ENCODE data around the gene C10orf90. TPM values are rescaled to one million over a fixed set of nuclear protein-coding genes. Genes with fewer than 3 reads are reported as not detected.
"Not testable (repeated sequence)": the region's sequence is repeated elsewhere in the genome, so short reads cannot be mapped to it uniquely, and the experiment has no call there.

The C10orf90 gene
- total RNA-seq, 2 experiments from 2014 or later = not detected

- Mint-ChIP-seq H3K36me3 (no peaks in the 10 kb centered on the region), H3K27me3 (no peaks in the 10 kb centered on the region), H3K4me1 (ENCODE audit: low read depth) (no peaks in the 10 kb centered on the region), H3K27ac (no peak overlapping the region), H3K4me3 (no peak overlapping the region), H3K9me3 (peaks cover 5% of the 10 kb centered on the region)
- DNase-seq = no peak
- CTCF ChIA-PET = no interaction called here
- intact Hi-C loops (cut with micrococcal nuclease) = no loop called here
- POLR2A ChIA-PET = no interaction called here
These were observed 105.1 kb downstream of the C10orf90 start for GRCh38 chr10:126565441-126565840.

- Mint-ChIP-seq H3K9me3 (peaks cover 5% of the 10 kb centered on the region), H3K4me3 (no peak overlapping the region), H3K27me3 (no peaks in the 10 kb centered on the region), H3K27ac (no peak overlapping the region), H3K4me1 (ENCODE audit: low read depth) (no peaks in the 10 kb centered on the region), H3K36me3 (no peaks in the 10 kb centered on the region)
- no peak for DNase-seq
- intact Hi-C loops (cut with micrococcal nuclease) = no loop called here
- ChIA-PET POLR2A (no interaction called here), CTCF (no interaction called here)
These were observed 106.1 kb downstream of the C10orf90 start for GRCh38 chr10:126564326-126564888.

- DNase-seq = no peak
- POLR2A ChIA-PET = no interaction called here
- H3K36me3 Mint-ChIP-seq = no peaks in the 10 kb centered on the region
- no peaks in the 10 kb centered on the region for H3K4me1 Mint-ChIP-seq (ENCODE audit: low read depth)
- CTCF ChIA-PET = no interaction called here
- H3K9me3 Mint-ChIP-seq = peaks cover 5% of the 10 kb centered on the region
- no peaks in the 10 kb centered on the region for H3K27me3 Mint-ChIP-seq
- no peak overlapping the region for H3K4me3 Mint-ChIP-seq
- intact Hi-C loops (cut with micrococcal nuclease) = no loop called here
- H3K27ac Mint-ChIP-seq = no peak overlapping the region
These were observed 107.1 kb downstream of the C10orf90 start for GRCh38 chr10:126563361-126563760.

DNA sequence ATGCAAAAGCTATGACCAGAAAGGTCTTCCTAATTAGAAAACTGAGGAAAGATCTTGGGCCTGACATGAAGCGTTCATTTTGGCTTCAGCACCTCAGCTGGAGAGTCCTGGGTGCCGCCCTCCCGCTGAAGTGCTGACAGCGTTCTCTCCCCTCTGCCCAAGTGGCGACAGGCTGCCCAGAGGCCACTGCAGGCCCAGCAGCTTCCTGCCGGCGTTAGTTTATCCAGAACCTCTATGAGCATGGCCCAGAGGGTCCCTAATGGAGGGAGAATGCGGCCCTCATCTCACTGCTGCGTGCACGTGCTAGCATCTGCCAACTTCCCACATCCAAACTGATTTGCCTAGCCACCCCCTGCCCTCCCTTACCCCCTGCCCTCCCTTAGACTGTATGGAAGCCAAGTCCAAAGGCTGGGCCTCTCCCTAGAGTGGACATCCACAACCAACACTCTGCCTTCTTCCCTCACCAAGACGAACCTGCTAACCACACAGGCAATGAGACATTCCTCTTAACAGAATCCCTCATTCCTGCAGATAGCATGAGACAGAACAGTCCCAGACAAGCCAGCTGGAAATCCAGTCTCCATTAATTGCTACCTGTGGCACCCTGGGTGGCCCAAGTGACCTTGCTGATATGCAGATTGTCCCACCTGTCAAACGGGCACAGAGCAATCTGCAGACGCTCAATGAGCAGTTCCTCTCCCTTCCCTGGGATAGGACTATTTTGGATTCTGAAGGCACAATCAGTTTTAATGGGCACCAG lies 108.4 kb downstream of the C10orf90 start:
- intact Hi-C loops (cut with micrococcal nuclease) = no loop called here
- ChIA-PET POLR2A (no interaction called here), CTCF (no interaction called here)
- no peaks in the 10 kb centered on the region for H3K4me1 Mint-ChIP-seq (ENCODE audit: low read depth)
- no peak overlapping the region for H3K4me3 Mint-ChIP-seq
- no peak for DNase-seq
- no peaks in the 10 kb centered on the region for H3K36me3 Mint-ChIP-seq
- H3K27me3 Mint-ChIP-seq = no peaks in the 10 kb centered on the region
- no peak overlapping the region for H3K27ac Mint-ChIP-seq
- H3K9me3 Mint-ChIP-seq = peaks cover 5% of the 10 kb centered on the region

DNA sequence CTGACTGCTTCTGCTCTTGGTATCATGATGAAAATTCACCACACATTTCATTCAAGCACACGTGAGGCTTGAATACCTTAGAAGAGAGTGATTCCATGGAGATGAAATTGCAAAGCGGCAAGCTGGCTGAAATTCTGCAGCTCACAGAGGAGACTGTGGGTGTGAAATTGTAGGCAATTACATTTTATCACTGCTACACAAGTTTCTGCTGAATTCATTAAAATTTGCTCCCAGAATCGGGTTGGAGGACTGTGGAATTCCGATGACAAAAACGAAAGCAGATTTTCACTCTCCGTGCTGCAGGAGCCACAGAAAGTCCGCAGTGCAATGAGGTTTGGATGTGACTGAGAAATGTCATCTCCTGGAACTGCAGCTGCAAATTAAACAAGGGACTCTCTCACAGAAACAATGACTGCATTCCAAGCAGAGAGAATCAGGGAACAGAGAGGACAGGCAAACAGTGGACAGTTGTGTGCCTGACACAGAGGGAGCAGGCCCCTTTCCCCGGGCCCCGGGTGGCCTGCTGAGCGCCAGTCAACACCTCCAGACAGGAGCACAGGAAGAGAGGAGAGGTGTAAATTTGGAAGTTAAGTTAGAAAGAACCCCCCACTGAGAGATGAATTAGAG lies 109.1 kb downstream of the C10orf90 start:
- POLR2A ChIA-PET = no interaction called here

DNA sequence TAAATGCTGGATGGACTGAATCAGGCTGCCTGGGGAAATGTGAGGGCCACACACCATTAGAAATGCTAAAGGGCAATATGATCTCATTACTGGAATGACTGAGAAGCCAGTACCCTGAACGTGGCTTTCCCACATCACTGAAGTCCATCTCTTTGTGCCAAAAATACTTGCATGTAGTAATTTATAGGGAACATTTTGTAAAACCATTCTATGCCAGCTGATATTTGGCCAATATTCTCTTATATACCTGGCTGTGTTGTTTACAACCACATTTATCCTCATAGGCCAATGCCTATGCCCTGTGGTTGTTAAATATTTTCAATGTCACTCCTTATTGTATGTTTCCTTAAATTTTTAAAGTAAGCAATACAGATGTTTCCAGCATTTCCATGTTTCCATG lies 111.6 kb downstream of the C10orf90 start:
- no peak overlapping the region for H3K27ac Mint-ChIP-seq
- peaks cover 4% of the 10 kb centered on the region for H3K9me3 Mint-ChIP-seq
- H3K4me1 Mint-ChIP-seq (ENCODE audit: low read depth) = no peaks in the 10 kb centered on the region
- intact Hi-C loops (cut with micrococcal nuclease) = no loop called here
- DNase-seq = no peak
- no peak overlapping the region for H3K4me3 Mint-ChIP-seq
- H3K36me3 Mint-ChIP-seq = no peaks in the 10 kb centered on the region
- ChIA-PET POLR2A (no interaction called here), CTCF (no interaction called here)
- H3K27me3 Mint-ChIP-seq = no peaks in the 10 kb centered on the region

More for the DNA sequence above, 109.1 kb downstream of the C10orf90 start:
- intact Hi-C loops (cut with micrococcal nuclease) = no loop called here
- Mint-ChIP-seq H3K4me3 (no peak overlapping the region), H3K36me3 (no peaks in the 10 kb centered on the region), H3K27ac (no peak overlapping the region), H3K4me1 (ENCODE audit: low read depth) (no peaks in the 10 kb centered on the region), H3K27me3 (no peaks in the 10 kb centered on the region), H3K9me3 (peaks cover 5% of the 10 kb centered on the region)
- CTCF ChIA-PET = no interaction called here
- DNase-seq = no peak

DNA sequence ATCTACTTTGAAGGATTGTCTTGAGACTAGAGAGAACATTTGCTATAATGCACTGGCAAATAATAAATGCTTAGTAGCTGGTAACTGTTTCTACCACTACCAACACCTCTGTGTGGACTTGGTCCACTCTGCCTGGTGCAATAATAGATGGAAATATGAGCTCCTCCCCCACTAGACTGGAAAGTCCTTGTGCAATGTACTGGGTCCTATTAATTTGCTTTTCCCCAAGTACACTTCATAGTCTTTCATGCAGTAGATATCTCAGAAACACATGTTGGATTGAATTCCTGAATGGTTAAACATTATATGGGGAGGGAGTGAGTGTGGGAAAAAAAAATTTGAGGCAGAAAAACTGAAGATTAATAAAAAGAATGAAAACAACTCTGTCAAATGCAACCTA lies 119.3 kb downstream of the C10orf90 start:
- H3K27ac Mint-ChIP-seq = no peak overlapping the region
- no peaks in the 10 kb centered on the region for H3K4me1 Mint-ChIP-seq (ENCODE audit: low read depth)
- CTCF ChIA-PET = no interaction called here
- no peaks in the 10 kb centered on the region for H3K36me3 Mint-ChIP-seq
- no peak overlapping the region for H3K4me3 Mint-ChIP-seq
- no peaks in the 10 kb centered on the region for H3K27me3 Mint-ChIP-seq
- DNase-seq = no peak
- POLR2A ChIA-PET = no interaction called here
- peaks cover 4% of the 10 kb centered on the region for H3K9me3 Mint-ChIP-seq
- intact Hi-C loops (cut with micrococcal nuclease) = no loop called here

GRCh38 chr10:126550586-126550985 lies 119.9 kb downstream of the C10orf90 start:
- H3K9me3 Mint-ChIP-seq; intact Hi-C loops (cut with micrococcal nuclease); CTCF ChIA-PET; H3K36me3 Mint-ChIP-seq; H3K27me3 Mint-ChIP-seq; H3K4me3 Mint-ChIP-seq; H3K4me1 Mint-ChIP-seq (ENCODE audit: low read depth); POLR2A ChIA-PET; DNase-seq; H3K27ac Mint-ChIP-seq: not testable (repeated sequence)

DNA sequence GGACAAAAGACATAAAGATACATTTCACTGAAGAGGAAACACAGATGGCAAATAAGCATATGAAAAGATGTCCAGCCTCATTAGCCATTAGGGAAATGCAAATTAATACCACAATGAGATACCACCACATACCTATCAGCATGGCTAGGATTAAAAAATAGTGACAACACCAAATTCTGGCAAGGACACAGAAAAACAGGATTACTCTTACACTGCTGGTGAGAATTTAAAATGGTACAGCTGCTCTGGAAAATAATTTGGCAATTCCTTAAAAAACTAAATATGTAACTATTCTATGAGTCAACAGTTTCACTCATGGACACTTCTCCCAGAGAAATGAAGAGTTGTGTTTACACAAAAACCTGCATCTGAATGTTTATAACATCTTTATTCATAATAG lies 121.1 kb downstream of the C10orf90 start:
- POLR2A ChIA-PET = no interaction called here
- Mint-ChIP-seq H3K27me3 (no peaks in the 10 kb centered on the region), H3K36me3 (no peaks in the 10 kb centered on the region), H3K27ac (no peak overlapping the region), H3K4me1 (ENCODE audit: low read depth) (no peaks in the 10 kb centered on the region), H3K4me3 (no peak overlapping the region), H3K9me3 (peaks cover 6% of the 10 kb centered on the region)
- intact Hi-C loops (cut with micrococcal nuclease) = no loop called here
- DNase-seq = no peak
- CTCF ChIA-PET = no interaction called here

- ChIA-PET CTCF (no interaction called here), POLR2A (no interaction called here)
- H3K4me3 Mint-ChIP-seq = no peak overlapping the region
- no peak for DNase-seq
- H3K4me1 Mint-ChIP-seq (ENCODE audit: low read depth) = no peaks in the 10 kb centered on the region
- H3K27me3 Mint-ChIP-seq = no peaks in the 10 kb centered on the region
- intact Hi-C loops (cut with micrococcal nuclease) = no loop called here
- no peaks in the 10 kb centered on the region for H3K36me3 Mint-ChIP-seq
- H3K27ac Mint-ChIP-seq = no peak overlapping the region
- H3K9me3 Mint-ChIP-seq = peaks cover 2% of the 10 kb centered on the region
These were observed 125.9 kb downstream of the C10orf90 start for GRCh38 chr10:126544565-126544964.

GRCh38 chr10:126538439-126539135 lies 131.9 kb downstream of the C10orf90 start:
- Mint-ChIP-seq H3K27me3 (no peaks in the 10 kb centered on the region), H3K9me3 (no peaks in the 10 kb centered on the region), H3K4me1 (ENCODE audit: low read depth) (no peaks in the 10 kb centered on the region), H3K27ac (no peak overlapping the region), H3K36me3 (no peaks in the 10 kb centered on the region), H3K4me3 (no peak overlapping the region)
- POLR2A ChIA-PET = no interaction called here
- intact Hi-C loops (cut with micrococcal nuclease) = no loop called here
- CTCF ChIA-PET = no interaction called here
- DNase-seq = no peak

GRCh38 chr10:126536656-126537055 lies 133.8 kb downstream of the C10orf90 start:
- no peaks in the 10 kb centered on the region for H3K27me3 Mint-ChIP-seq
- no peak for DNase-seq
- intact Hi-C loops (cut with micrococcal nuclease) = no loop called here
- no peaks in the 10 kb centered on the region for H3K36me3 Mint-ChIP-seq
- no peak overlapping the region for H3K27ac Mint-ChIP-seq
- H3K9me3 Mint-ChIP-seq = no peaks in the 10 kb centered on the region
- ChIA-PET CTCF (no interaction called here), POLR2A (no interaction called here)
- no peak overlapping the region for H3K4me3 Mint-ChIP-seq
- H3K4me1 Mint-ChIP-seq (ENCODE audit: low read depth) = no peaks in the 10 kb centered on the region

DNA sequence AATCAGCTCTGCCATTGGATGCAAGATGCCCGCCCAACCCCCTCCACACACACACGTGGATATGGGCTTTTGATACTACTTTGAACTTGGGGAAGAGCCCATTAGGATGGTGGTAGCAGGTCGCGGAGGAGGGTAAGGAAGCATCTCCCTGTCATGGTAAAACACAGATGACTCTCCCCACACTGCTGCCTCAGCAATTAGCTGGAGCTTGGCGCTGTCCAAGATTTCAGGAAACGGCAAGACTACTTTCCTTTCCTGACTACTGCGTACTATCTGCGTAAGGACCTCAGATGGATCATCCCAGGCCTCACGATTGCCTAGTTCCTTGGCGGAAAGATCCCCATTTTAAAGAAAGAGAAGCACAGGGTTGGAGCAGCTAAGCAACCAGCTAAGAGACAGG lies 134.3 kb downstream of the C10orf90 start:
- intact Hi-C loops (cut with micrococcal nuclease) = no loop called here
- POLR2A ChIA-PET = no interaction called here
- Mint-ChIP-seq H3K36me3 (no peaks in the 10 kb centered on the region), H3K27ac (no peak overlapping the region), H3K4me3 (no peak overlapping the region), H3K4me1 (ENCODE audit: low read depth) (no peaks in the 10 kb centered on the region), H3K9me3 (no peaks in the 10 kb centered on the region), H3K27me3 (no peaks in the 10 kb centered on the region)
- CTCF ChIA-PET = no interaction called here
- DNase-seq = no peak
